Erythroblast (primary cell): ENCODE measurements around the gene SLC39A11.

Source experiments
- GATA1 ChIP-seq: IDR thresholded peaks from 2 replicates; pipeline ENCODE4 v1.6.1; 2011; ENCODE audit warnings: low read depth, mild to moderate bottlenecking, control low read depth, low read length, moderate library complexity
- POLR2A ChIP-seq: IDR thresholded peaks from 2 replicates; pipeline ENCODE4 v1.6.1; 2011; ENCODE audit warnings: mild to moderate bottlenecking, low read length

GRCh38 chr17:72613396-72613795 is 479.1 kb downstream of the SLC39A11 start:
- TF ChIP-seq POLR2A, result no peak
- TF ChIP-seq GATA1, result no peak
